Osteoblast (primary cell): ENCODE measurements around the gene SPTBN1. TPM values are rescaled to one million over a fixed set of nuclear protein-coding genes. Genes with fewer than 3 reads are reported as not detected.

Experiments
- DNase-seq: peaks from one replicate; pipeline ENCODE4 v3.0.0; 2011; ENCODE audit warnings: low spot score, mixed read lengths; ENCODE audit not compliant: insufficient read length; ENCODE audit errors: missing footprints
- H2AFZ ChIP-seq: 2 replicates; pipeline ENCODE4 v1.6.0; 2011; ENCODE audit warnings: mild to moderate bottlenecking, low read length
- H3K27ac ChIP-seq: 2 replicates; pipeline ENCODE4 v1.5.1; 2011; ENCODE audit warnings: mild to moderate bottlenecking, low read depth, low read length, moderate library complexity
- H3K27me3 ChIP-seq: 2 replicates; pipeline ENCODE4 v1.6.0; 2012; ENCODE audit warnings: mild to moderate bottlenecking, control low read depth, inconsistent platforms, low read length, moderate library complexity; ENCODE audit not compliant: insufficient read depth
- H3K36me3 ChIP-seq: 2 replicates; pipeline ENCODE4 v1.5.1; 2011; ENCODE audit warnings: mild to moderate bottlenecking, low read length, control low read depth, moderate library complexity; ENCODE audit not compliant: insufficient read depth
- H3K4me1 ChIP-seq: 2 replicates; pipeline ENCODE4 v1.5.1; 2011; ENCODE audit warnings: mild to moderate bottlenecking, low read length, control low read depth, moderate library complexity; ENCODE audit not compliant: insufficient read depth
- H3K4me2 ChIP-seq: 2 replicates; pipeline ENCODE4 v1.6.0; 2011; ENCODE audit warnings: mild to moderate bottlenecking, low read length; ENCODE audit not compliant: insufficient read depth
- H3K4me3 ChIP-seq: fragments of 200-600 bp; sonication (generic); 3 replicates; pipeline ENCODE4 v1.5.1; 2012; ENCODE audit warnings: mild to moderate bottlenecking, low read length, inconsistent platforms; ENCODE audit not compliant: insufficient read depth
- H3K79me2 ChIP-seq: 2 replicates; pipeline ENCODE4 v1.6.0; 2012; ENCODE audit warnings: mild to moderate bottlenecking, low read length, control low read depth, inconsistent platforms; ENCODE audit not compliant: insufficient read depth
- H3K9me3 ChIP-seq: 2 replicates; pipeline ENCODE4 v1.5.1; 2011; ENCODE audit warnings: low read depth, low read length, control low read depth
- H4K20me1 ChIP-seq: 2 replicates; pipeline ENCODE4 v1.6.0; 2012; ENCODE audit warnings: mild to moderate bottlenecking, low read length, control low read depth; ENCODE audit not compliant: insufficient read depth
- total RNA-seq: library from RNA; depleted of rRNA; stranded (reverse); fragments of >200 nt; gene quantifications from 2 replicates; pipeline ENCODE4 v1.2.3, GENCODE V29; 2012
- TF ChIP-seq, protein P1 (sequence below): IDR thresholded peaks from 2 replicates; pipeline ENCODE4 v1.5.1; 2011; ENCODE audit warnings: mild to moderate bottlenecking, low read depth, low read length, moderate library complexity; ENCODE audit errors: extremely low read depth

The SPTBN1 gene
- total RNA-seq, 1 donor, result 249 TPM

GRCh38 chr2:54588244-54588899 is 132.2 kb downstream of the SPTBN1 start:
- TF ChIP-seq, protein P1, sequence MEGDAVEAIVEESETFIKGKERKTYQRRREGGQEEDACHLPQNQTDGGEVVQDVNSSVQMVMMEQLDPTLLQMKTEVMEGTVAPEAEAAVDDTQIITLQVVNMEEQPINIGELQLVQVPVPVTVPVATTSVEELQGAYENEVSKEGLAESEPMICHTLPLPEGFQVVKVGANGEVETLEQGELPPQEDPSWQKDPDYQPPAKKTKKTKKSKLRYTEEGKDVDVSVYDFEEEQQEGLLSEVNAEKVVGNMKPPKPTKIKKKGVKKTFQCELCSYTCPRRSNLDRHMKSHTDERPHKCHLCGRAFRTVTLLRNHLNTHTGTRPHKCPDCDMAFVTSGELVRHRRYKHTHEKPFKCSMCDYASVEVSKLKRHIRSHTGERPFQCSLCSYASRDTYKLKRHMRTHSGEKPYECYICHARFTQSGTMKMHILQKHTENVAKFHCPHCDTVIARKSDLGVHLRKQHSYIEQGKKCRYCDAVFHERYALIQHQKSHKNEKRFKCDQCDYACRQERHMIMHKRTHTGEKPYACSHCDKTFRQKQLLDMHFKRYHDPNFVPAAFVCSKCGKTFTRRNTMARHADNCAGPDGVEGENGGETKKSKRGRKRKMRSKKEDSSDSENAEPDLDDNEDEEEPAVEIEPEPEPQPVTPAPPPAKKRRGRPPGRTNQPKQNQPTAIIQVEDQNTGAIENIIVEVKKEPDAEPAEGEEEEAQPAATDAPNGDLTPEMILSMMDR, result no peak

DNA sequence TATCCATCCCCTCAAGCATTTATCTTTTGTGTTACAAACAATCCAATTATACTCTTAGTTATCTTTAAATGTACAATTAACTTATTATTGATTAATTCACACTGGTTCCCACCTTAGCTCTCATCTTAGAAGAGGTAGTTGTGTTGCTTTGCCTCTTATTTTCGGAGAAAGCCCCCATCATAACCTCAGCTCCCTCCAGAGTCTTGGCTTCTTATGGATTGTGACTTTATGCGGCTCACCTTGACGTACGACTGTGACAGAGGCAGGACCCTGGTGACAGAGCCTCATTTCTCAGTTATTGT is 132.9 kb downstream of the SPTBN1 start:
- peaks cover 37% of the 10 kb centered on the region for H3K4me1 ChIP-seq
- no peaks in the 10 kb centered on the region for H3K27me3 ChIP-seq
- peaks cover 94% of the 10 kb centered on the region for H3K79me2 ChIP-seq
- H3K4me2 ChIP-seq, result no peak overlapping the region
- H3K36me3 ChIP-seq, result peaks cover 13% of the 10 kb centered on the region
- H2AFZ ChIP-seq, result no peak overlapping the region
- no peak for DNase-seq
- H3K27ac ChIP-seq, result peak overlapping the region; percentile 21
- H3K4me3 ChIP-seq, result no peak overlapping the region
- no peaks in the 10 kb centered on the region for H3K9me3 ChIP-seq
- peaks cover 55% of the 10 kb centered on the region for H4K20me1 ChIP-seq
- TF ChIP-seq, protein P1, result no peak

More at GRCh38 chr2:54588244-54588899, 132.2 kb downstream of the SPTBN1 start:
- Histone ChIP-seq H3K4me2 (no peak overlapping the region), H3K79me2 (peaks cover 94% of the 10 kb centered on the region), H3K36me3 (peaks cover 10% of the 10 kb centered on the region), H3K27ac (no peak overlapping the region), H2AFZ (no peak overlapping the region), H3K4me1 (peaks cover 37% of the 10 kb centered on the region), H3K9me3 (no peaks in the 10 kb centered on the region), H3K27me3 (no peaks in the 10 kb centered on the region), H3K4me3 (no peak overlapping the region), H4K20me1 (peaks cover 53% of the 10 kb centered on the region)
- no peak for DNase-seq

GRCh38 chr2:54589340-54590215 is 133.5 kb downstream of the SPTBN1 start:
- H3K9me3 ChIP-seq, result no peaks in the 10 kb centered on the region
- H3K27ac ChIP-seq, result peak overlapping the region; percentile 21
- TF ChIP-seq, protein P1, result no peak
- no peak overlapping the region for H2AFZ ChIP-seq
- H3K4me3 ChIP-seq, result no peak overlapping the region
- peaks cover 53% of the 10 kb centered on the region for H4K20me1 ChIP-seq
- no peak for DNase-seq
- H3K79me2 ChIP-seq, result peaks cover 94% of the 10 kb centered on the region
- H3K27me3 ChIP-seq, result no peaks in the 10 kb centered on the region
- no peak overlapping the region for H3K4me2 ChIP-seq
- peaks cover 13% of the 10 kb centered on the region for H3K36me3 ChIP-seq
- H3K4me1 ChIP-seq, result peaks cover 36% of the 10 kb centered on the region
